Heart left ventricle (tissue), 13 donors: ENCODE results near the gene C6orf163.

Experiments
- CTCF ChIP-seq, 12 donors: fragments of 200-600 bp; sonication (generic) in 4 of 12; IDR thresholded peaks; one replicate each; pipeline versions ENCODE4 v1.5.0 to v1.8.0; 2018 to 2022; ENCODE audit warnings: antibody characterized with exemption in 12 of 12, mild to moderate bottlenecking in 5 of 12
- POLR2A ChIP-seq, 2 donors: fragments of 450-650 bp; IDR thresholded peaks; one replicate each; pipeline ENCODE4 v1.6.1; 2017; ENCODE audit warnings: antibody characterized with exemption in 2 of 2, mild to moderate bottlenecking in 2 of 2, moderate library complexity in 2 of 2
- donor health status: ischemic (EF 13 %, LVEDD 7.1; RV severe dilation, severe dysfunction).
- donor health status: DM: no; HTN: yes; CAD: no.
- donor health status: DM: no; HTN: no; CAD: no.
- donor health status: ischemic (EF 25% LVEDD 6.9; RV normal size, moderate dysfunction).
- donor health status: ischemic (EF 25% LVEDD 5.7; RV mildly dilated, moderate dysfunction).
- donor health status: ischemic (EF 35%, LVEDD 5.7; RV mildly dilated, moderate dysfunction).
- donor health status: nonischemic (EF 11% LVEDD 7.7; RV severe dilation, severe dysfunction).
- donor health status: DM: yes; HTN: yes; CAD: no.
- donor health status: PGD.
- donor health status: ischemic (EF 29% LVEDD 5.4; RV normal size, mild dysfunction).
- donor health status: nonischemic (EF 23%, LVEDD 6.1; RV moderate dilation, normal function).

GRCh38 chr6:87333591-87334181, 10.9 kb upstream of the C6orf163 start:
- TF ChIP-seq POLR2A (IDR thresholded peaks at IDR 0.05) (no peak), CTCF (IDR thresholded peaks at IDR 0.05) (no peak)
